BE2C (cell line): ENCODE measurements around the gene DNASE1L3.

ENCODE experiments used
- DNase-seq: peaks from one replicate; pipeline ENCODE4 v3.0.0-alpha.2; 2020
- H3K27me3 ChIP-seq: fragments of 250-450 bp; sonication (Bioruptor Pico); 2 replicates; pipeline ENCODE4 v1.5.1; 2020; ENCODE audit warnings: mild to moderate bottlenecking
- H3K36me3 ChIP-seq: fragments of 250-450 bp; sonication (Bioruptor Pico); 2 replicates; pipeline ENCODE4 v1.5.1; 2020; ENCODE audit warnings: mild to moderate bottlenecking
- H3K4me1 ChIP-seq: fragments of 250-450 bp; sonication (Bioruptor Pico); 2 replicates; pipeline ENCODE4 v1.5.1; 2020
- H3K4me3 ChIP-seq: 2 replicates; pipeline ENCODE4 v1.5.1; 2011; ENCODE audit warnings: low read depth, low read length
- H3K9me3 ChIP-seq: fragments of 250-450 bp; sonication (Bioruptor Pico); 2 replicates; pipeline ENCODE4 v1.5.1; 2020
- CTCF ChIP-seq: IDR thresholded peaks from 2 replicates; pipeline ENCODE4 v1.5.1; 2012; ENCODE audit warnings: mild to moderate bottlenecking, low read depth, low read length

DNASE1L3 gene

GRCh38 chr3:58191361-58191991 lies 19.3 kb downstream of the DNASE1L3 start:
- no peak for TF ChIP-seq CTCF
- Histone ChIP-seq H3K36me3 (no peaks in the 10 kb centered on the region), H3K4me3 (no peak overlapping the region), H3K27me3 (no peaks in the 10 kb centered on the region), H3K9me3 (no peaks in the 10 kb centered on the region), H3K4me1 (no peaks in the 10 kb centered on the region)
- DNase-seq: no peak

GRCh38 chr3:58190882-58191281 lies 19.9 kb downstream of the DNASE1L3 start:
- no peak for TF ChIP-seq CTCF
- H3K4me3 ChIP-seq: no peak overlapping the region
- H3K4me1 ChIP-seq: no peaks in the 10 kb centered on the region
- no peaks in the 10 kb centered on the region for H3K27me3 ChIP-seq
- DNase-seq: no peak
- no peaks in the 10 kb centered on the region for H3K36me3 ChIP-seq
- H3K9me3 ChIP-seq: no peaks in the 10 kb centered on the region

DNA sequence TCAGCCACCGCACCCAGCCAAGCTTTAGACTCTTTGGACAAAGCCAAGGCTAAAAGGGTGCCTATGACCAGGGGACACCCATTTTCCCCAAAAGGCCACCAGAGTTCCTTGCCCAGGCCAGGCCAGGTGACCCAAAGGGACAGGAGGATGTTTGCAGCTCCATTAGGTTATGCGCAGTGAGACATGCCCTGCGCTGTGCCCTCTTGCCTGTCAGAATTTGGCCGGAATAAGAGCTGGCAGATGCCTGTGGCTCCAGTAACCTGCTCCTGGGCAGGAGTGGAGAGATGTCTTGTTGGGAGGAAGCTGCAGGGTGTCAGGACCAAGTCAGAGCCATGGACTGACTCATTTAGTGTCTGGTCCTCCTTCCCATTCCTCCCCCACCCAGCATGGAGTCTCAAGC lies 20.5 kb downstream of the DNASE1L3 start:
- no peaks in the 10 kb centered on the region for H3K27me3 ChIP-seq
- no peak for DNase-seq
- H3K4me1 ChIP-seq: no peaks in the 10 kb centered on the region
- H3K36me3 ChIP-seq: no peaks in the 10 kb centered on the region
- no peaks in the 10 kb centered on the region for H3K9me3 ChIP-seq
- no peak for TF ChIP-seq CTCF
- H3K4me3 ChIP-seq: no peak overlapping the region

DNA sequence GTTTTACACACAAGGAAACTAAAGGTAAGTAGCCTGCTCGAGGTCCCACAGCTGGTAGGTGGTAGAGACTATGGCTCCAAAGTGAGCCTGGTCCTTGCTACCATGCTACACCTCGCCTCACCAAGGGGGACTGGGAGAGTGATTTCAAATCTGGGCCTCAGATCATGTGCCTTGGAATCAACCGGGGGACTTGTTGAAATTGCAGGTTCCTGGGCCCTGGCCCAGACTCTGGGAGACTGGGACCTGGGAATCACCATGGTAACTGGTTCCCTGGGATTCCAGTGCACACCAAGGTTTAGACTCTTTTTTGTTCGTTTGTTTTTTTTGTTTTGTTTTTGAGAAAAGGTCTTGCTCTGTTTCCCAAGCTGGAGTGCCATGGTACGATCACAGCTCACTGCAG lies 21.1 kb downstream of the DNASE1L3 start:
- Histone ChIP-seq H3K4me3 (no peak overlapping the region), H3K4me1 (no peaks in the 10 kb centered on the region), H3K36me3 (no peaks in the 10 kb centered on the region), H3K9me3 (no peaks in the 10 kb centered on the region), H3K27me3 (no peaks in the 10 kb centered on the region)
- TF ChIP-seq CTCF: no peak
- DNase-seq: no peak

DNA sequence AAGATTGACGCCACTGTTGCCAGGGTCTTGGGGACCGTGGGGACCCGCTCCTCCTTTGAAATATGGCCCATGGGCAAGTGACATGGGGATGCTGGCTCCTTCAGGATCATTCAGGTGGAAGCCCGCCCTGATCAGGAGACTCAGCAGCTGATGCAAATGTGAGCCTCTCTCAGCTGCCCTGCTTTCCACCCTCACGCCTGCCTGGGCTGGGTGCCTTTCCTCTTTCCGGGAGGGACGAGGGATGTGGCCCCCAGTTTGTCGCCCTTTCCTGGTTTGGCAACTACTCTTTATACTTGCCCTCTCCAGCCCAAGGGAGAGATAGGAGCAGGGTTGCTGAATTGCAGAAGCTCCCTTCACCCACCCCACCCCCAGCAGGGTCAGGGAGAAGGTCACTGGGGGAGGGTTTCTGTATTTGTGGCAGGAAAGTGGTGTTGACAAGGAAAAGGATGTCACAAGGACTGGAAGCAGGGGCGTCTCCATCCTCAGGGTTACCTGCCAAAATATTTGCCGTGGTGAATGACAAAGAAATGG lies 21.8 kb downstream of the DNASE1L3 start:
- no peaks in the 10 kb centered on the region for H3K36me3 ChIP-seq
- H3K4me3 ChIP-seq: no peak overlapping the region
- no peak for TF ChIP-seq CTCF

GRCh38 chr3:58188173-58188564 lies 22.6 kb downstream of the DNASE1L3 start:
- Histone ChIP-seq H3K27me3 (no peaks in the 10 kb centered on the region), H3K36me3 (no peaks in the 10 kb centered on the region), H3K4me1 (no peaks in the 10 kb centered on the region), H3K4me3 (no peak overlapping the region), H3K9me3 (no peaks in the 10 kb centered on the region)
- no peak for DNase-seq
- no peak for TF ChIP-seq CTCF

More for the DNA sequence above, 21.8 kb downstream of the DNASE1L3 start:
- no peaks in the 10 kb centered on the region for H3K27me3 ChIP-seq
- no peaks in the 10 kb centered on the region for H3K9me3 ChIP-seq
- no peaks in the 10 kb centered on the region for H3K4me1 ChIP-seq
- DNase-seq: no peak
